Measurements from ENCODE around the gene CRACR2B. TPM values are rescaled to one million over a fixed set of nuclear protein-coding genes. Genes with fewer than 3 reads are reported as not detected.

Gene CRACR2B
- total and polyA plus RNA-seq, 2 of the 8 experiments (the other 6 are each of a cell fraction or from before 2014, with no cell fraction given), result 18.2 to 26.4 TPM

- no peak overlapping the region for H3K9ac ChIP-seq (replicated peaks in 1 of 4; ENCODE audit: extremely low read depth in 1 of 4, low read depth in 3 of 4, low read length in 3 of 4)
- peaks cover 0 to 12% (median 7%) of the 10 kb centered on the region in 4 experiments; a peak in 5 of 7 replicates for H3K4me1 ChIP-seq (replicated peaks in 1 of 4; ENCODE audit: control insufficient read depth in 3 of 4, insufficient read depth in 4 of 4, low read length in 3 of 4)
- H3K27ac ChIP-seq (ENCODE audit: low read depth, low read length), result no peak overlapping the region
- H2BK5ac ChIP-seq (ENCODE audit: low read depth, low read length), result no peak overlapping the region
- no peaks in the 10 kb centered on the region; a peak in 1 of 4 replicates for H3K79me2 ChIP-seq (ENCODE audit: control insufficient read depth in 1 of 2, insufficient read depth in 2 of 2, low read length in 2 of 2)
- FAIRE-seq (no peak), DNase-seq (ENCODE audit: low read depth in 1 of 2, low spot score in 2 of 2) (no peak)
- H2BK12ac ChIP-seq (ENCODE audit: low read depth, low read length), result no peak overlapping the region
- H3K56ac ChIP-seq (replicated peaks; ENCODE audit: insufficient read length, low read depth, low read length), result no peak overlapping the region
- no peaks in the 10 kb centered on the region; a peak in 1 of 7 replicates for H3K27me3 ChIP-seq (replicated peaks in 1 of 4; ENCODE audit: control insufficient read depth in 3 of 4, extremely low read depth in 1 of 4, insufficient read depth in 3 of 4, low read length in 3 of 4)
- H4K8ac ChIP-seq (ENCODE audit: extremely low read depth, insufficient read depth, low read length), result no peak overlapping the region
- H3K14ac ChIP-seq (ENCODE audit: insufficient read length), result no peak overlapping the region
- peaks cover 0 to 8% of the 10 kb centered on the region in 2 experiments for H4K20me1 ChIP-seq (replicated peaks in 1 of 2; ENCODE audit: control insufficient read depth in 1 of 2, insufficient read depth in 2 of 2, low read length in 2 of 2)
- no peak overlapping the region for H3K23ac ChIP-seq (ENCODE audit: insufficient read length)
- no peak overlapping the region for H3K4me3 ChIP-seq (ENCODE audit: extremely low read depth in 1 of 4, insufficient read depth in 2 of 4, low read depth in 3 of 4, low read length in 4 of 4)
- H2BK15ac ChIP-seq (ENCODE audit: low read length), result no peak overlapping the region
- H2AK5ac ChIP-seq (ENCODE audit: low read depth, low read length), result no peak overlapping the region
- no peak overlapping the region for H4K91ac ChIP-seq (replicated peaks; ENCODE audit: insufficient read length, low read length)
- H2BK20ac ChIP-seq (ENCODE audit: low read length), result no peak overlapping the region
- H3K9me3 ChIP-seq (ENCODE audit: insufficient read depth in 2 of 2, low read depth in 1 of 2, low read length in 1 of 2), result no peaks in the 10 kb centered on the region
- no peak overlapping the region for H2BK120ac ChIP-seq (replicated peaks; ENCODE audit: low read depth, low read length)
- POLR2A ChIA-PET (ENCODE audit: partially characterized antibody), result interaction anchor here (0.9 to 53.0 kb wide), 5 partner anchors 12 to 163 kb away, joined by 3 to 1917 read pairs (median 11); partner anchors contain the start of genes CD151, CEND1, CRACR2B and PNPLA2
- no peak overlapping the region for H2AFZ ChIP-seq (ENCODE audit: low read length)
- no peak overlapping the region for H3K18ac ChIP-seq (ENCODE audit: extremely low read depth, low read length)
- CTCF ChIA-PET (ENCODE audit: partially characterized antibody), result interaction anchor here (0.8 to 1.4 kb wide), 3 partner anchors 27 to 74 kb away, joined by 3 read pairs; no protein-coding TSS in a partner anchor
- H3K36me3 ChIP-seq (ENCODE audit: control insufficient read depth in 2 of 4, insufficient read depth in 4 of 4, low read length in 3 of 4), result peaks cover 3 to 30% (median 6%) of the 10 kb centered on the region in 4 experiments; a peak in 5 of 8 replicates
- H3K79me1 ChIP-seq (ENCODE audit: low read depth, low read length), result peaks cover 2% of the 10 kb centered on the region; the same call in 1 of the 2 replicates
- H3K4me2 ChIP-seq (ENCODE audit: insufficient read depth in 1 of 2, low read depth in 2 of 2, low read length in 2 of 2), result no peak overlapping the region
- H3K23me2 ChIP-seq (ENCODE audit: low read depth, low read length), result peaks cover 13% of the 10 kb centered on the region
- 91% methylated on average over 20 of the region's 21 CpGs; no CpG with 5 or more reads in 1 of the 2 experiments for WGBS, 2 experiments (ENCODE audit: extremely low coverage in 1 of 2, insufficient coverage in 1 of 2, insufficient read length in 1 of 2, insufficient replicate concordance in 2 of 2, low coverage in 1 of 2, low lambda C conversion rate in 2 of 2, missing lambda C conversion rate in 1 of 2)
- H3K4ac ChIP-seq (replicated peaks; ENCODE audit: insufficient read length, low read depth, low read length), result no peak overlapping the region
- no peak overlapping the region for H4K5ac ChIP-seq (ENCODE audit: insufficient read length, low read depth, low read length)
These were observed 25.6 kb upstream of the CRACR2B start for GRCh38 chr11:802018-802617.

Data from H1 (cell line).